CD4-positive, alpha-beta T cell treated with Interleukin-4 for 4 hours (primary cell): ENCODE measurements around the gene RPS14.

Experiments used
- DNase-seq: peaks from one replicate; pipeline ENCODE4 v3.0.0-alpha.2; 2020

Gene RPS14

GRCh38 chr5:150449517-150450339, at the start of gene RPS14:
Gene RPS14 (minus strand): TSS chr5:150449739. CDS start chr5:150447733, 2,006 bp downstream.
- DNase-seq: peak; percentile 93

DNA sequence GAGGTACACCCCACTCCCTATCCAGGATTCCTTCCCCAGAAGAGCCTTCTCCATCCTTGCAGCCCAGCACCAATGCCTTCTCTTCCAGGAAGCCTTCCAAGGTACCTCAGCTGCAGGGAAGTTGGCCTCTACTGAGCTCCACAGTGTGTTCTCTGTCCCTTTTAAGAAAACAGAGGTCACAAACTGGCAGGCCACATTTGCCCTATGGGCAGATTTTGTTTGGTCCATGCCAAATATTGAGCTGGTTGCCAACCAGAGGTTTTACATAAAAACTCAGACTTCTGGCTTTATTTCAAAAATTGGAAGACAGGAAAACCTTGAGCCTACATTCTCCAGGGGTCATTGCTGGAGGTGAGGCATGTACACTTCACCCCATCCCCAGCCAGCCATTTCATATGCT, 49.4 kb upstream of the RPS14 start:
- no peak for DNase-seq

DNA sequence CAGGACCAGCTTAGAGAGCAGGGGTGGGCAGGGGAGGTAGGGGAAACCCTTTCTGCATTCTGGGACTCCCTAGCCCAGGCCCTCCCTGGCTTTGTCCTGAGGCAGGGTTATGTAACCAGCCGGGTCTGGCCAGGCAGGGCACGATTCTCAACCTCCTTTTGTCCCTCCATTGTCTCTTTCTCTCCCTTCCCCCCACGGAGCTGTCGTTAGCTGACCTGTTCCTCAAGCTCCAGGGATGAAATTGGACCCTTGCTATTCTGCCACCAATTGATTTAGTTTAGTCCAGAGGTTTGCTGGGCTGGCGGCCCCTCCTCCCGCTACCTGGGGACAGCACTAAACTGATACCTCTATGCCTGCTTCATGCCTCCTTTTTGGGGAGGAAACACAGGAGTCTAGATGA, 49.0 kb upstream of the RPS14 start:
- no peak for DNase-seq

- DNase-seq: no peak
Measured at GRCh38 chr5:150497989-150498317, 48.4 kb upstream of the RPS14 start.

DNA sequence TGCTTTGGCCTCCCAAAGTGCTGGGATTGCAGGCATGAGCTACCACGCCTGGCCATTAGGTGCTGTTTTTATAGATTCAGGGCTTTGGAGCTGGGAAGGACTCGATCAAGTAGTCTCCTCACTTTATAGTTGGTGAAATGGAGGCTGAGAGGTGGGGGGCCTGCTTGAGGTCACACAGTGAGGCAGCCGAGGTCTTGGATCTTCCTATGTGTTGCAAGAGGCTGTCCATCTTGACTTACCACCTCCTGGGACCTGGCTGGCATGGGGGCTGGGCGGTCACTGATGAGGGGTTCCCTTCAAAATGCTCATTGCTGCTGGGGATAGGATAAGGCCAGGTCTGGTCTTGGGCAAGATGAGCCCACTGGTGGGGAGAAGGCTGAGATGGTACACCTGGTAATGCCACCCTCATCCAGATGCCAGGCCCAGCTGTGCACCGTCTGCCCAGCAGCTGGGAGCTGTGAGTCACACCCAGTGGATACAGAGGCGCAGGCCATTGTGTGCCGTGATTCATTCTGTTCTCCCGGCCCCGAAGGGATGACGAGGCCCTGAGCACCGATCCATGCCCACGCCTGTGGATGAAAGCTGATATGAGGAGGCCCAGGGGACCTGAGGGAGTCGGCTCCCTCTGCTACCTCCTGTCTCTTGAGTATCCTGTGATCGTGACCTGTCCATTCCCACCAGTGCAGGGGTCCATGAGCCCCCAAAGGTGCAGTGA, 47.9 kb upstream of the RPS14 start:
- DNase-seq: no peak

DNA sequence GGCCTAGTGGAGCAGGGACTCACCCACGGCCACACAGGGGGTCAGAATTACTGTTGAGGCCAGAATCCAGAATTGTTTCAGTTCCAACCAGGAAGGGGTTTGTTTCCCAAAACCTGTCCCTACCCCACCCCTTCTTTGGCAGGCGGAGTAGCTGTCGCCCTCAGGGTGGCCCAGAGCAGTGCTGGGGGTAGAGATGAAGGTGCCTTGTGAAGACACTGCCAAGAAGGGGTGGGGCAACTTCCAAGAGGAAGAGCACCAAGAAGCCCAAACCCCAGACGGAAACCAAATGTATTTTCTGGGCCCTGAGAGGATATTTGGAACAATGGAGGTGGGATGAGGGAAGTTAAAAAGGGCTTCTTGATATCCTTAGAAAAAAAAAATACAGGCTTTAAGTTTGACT, 47.0 kb upstream of the RPS14 start:
- DNase-seq: no peak

DNA sequence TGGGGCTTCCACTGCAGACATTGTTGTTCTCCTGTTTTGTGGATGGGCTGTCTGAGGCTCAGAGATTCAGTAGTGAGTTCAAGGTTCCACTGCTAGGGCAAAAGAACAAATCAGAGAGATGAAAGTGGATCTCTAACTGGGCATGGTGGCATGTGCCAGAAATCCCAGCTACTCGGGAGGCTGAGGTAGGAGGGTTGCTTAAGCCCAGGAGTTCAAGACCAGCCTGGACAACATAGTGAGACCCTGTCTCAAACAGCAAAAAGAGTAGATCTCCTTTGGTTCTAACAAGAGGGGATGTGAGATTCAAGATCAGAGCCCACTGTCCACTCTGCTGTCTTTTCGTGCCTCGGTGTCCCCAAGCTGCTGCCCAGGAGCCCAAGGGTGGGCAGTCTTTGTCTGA, 46.6 kb upstream of the RPS14 start:
- DNase-seq: no peak

GRCh38 chr5:150492621-150493020, 43.1 kb upstream of the RPS14 start:
- no peak for DNase-seq

DNA sequence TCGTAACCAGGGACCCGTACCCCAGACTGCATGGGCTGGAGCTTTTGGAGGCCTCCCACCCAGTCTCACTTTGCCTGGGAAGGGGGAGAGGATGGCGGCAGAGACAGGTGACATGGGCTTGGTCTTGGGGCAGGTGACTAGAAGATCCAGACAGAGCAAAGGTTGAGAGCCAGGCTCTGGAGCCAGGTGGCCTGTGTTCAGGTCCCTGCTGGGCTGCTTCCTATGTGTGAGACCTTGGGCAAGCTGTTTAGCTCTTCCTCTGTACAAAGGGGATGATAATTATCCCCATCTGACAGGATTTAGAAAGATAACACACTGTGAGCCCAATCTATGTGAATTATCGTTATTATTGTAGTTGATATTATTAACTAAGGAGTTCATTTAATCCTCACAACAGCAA, 42.3 kb upstream of the RPS14 start:
- DNase-seq: no peak

DNA sequence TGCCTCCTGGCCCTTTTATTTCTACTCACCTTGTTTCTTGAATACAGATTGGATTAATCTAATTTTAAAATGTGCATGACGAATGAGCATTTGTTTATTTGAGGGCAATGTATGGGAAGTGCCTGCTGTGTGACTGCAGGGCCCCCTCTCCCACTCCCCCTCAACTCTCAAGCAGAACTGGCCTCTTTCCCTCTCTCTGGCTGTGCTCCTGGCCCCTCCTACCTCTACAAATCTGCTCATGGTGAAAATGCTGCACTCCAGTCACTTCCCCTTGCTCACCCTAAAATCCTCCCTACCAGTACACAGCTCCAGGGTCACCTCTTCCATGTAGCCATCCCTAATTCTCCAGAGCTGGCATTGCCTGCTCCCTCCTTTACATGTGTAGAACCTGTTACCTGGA, 41.2 kb upstream of the RPS14 start:
- no peak for DNase-seq

DNA sequence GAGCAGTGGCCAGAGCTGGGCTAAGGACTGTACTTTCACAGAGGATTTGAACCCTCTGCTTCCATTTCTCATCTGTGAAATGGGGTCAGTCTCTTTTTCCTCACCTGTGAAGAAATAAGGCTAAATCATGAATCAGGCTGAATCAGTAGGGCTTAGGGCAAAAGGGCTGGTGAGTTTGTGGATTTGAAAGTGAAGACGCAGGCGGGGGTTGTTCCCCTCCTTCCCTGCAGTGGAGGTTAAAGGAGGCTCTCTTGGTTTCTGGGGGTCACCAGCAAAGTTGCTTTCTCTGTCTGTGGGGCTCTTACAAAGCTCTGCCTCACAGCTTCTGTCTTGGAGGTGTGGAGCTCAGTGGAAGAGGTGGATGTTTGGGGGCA, 40.7 kb upstream of the RPS14 start:
- DNase-seq: no peak

- DNase-seq: no peak
Measured at GRCh38 chr5:150489360-150490295, 40.1 kb upstream of the RPS14 start.

DNA sequence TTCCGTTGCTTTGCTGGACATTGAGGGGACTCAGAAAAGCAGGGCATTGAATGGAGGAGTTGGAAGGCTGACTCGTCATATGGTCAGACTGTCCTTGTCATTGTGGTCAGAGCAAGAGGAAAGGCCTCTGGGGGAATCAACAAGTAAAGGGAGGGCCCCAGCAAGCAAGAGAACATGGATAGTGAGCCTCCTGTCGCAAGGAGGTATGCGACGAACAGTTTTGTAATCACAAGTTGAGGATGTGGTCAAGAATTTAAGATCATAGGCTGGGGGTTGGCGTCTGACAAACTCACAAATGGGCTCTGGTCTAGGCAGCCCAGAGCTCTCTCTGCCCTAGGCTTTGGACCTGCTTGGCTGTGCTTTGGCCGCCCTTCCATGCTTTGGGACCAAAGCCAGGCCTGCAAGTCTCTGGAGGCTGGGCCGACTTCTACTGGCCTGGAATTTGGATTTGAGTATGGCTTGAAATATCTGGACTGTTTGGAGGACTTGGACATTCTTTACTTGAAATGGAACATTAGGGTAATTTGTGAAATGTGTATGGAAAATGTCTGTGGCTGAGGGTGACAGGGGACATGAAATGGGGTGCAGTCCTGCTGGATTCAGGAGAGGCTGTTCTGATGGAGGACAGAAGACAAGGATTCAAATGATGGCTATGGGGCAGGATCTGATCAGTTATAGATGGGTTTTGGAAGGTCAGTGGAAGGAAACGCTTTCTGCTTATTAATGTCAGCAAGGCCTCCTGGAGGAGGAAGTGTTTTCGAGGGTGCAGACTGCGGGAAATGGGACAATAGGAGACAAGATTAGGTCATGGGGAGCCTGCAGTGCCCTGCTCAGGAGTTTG, 39.2 kb upstream of the RPS14 start:
- peak; percentile 8 for DNase-seq

DNA sequence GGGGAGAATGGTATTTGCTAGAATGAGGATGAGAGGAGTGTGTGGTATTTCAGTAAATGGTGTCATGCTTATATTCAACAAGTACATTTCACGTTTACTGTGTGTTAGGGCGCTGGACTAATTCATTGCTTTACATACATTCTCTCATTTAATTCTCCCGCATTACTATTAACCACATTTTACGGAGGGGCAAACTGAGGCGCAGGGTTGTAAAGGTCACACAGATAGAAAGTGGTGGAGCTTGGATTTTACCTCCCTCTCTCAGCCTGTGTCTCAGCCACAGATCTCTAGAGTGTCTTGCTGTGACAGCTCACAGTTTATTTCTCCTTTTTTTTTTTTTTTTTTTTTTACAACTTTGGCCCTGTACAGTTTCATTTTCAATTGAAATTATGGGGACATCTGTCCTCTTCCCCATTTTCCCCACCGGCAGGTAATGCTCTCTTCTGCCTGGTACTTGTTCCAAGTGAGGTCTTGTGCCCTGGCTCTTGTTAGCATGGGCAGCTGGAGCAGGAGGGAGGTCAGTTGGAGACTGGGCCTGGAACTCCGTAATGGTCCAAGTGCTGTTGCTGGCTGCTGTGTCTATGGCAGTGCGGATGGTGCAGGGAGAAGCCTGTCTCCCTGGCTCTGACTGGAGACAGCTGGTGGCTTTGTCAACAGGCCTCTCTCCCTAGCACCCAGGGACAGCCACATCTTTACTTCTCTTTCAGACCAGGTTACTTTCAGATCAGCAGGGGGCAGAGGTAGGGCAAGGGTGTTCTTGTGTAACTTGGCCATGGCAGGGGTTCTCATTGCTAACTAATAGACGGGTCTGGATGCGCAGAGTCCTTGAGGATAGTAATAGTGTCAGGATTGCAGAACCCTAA, 37.9 kb upstream of the RPS14 start:
- DNase-seq: no peak

GRCh38 chr5:150486402-150487198, 37.1 kb upstream of the RPS14 start:
- no peak for DNase-seq

DNA sequence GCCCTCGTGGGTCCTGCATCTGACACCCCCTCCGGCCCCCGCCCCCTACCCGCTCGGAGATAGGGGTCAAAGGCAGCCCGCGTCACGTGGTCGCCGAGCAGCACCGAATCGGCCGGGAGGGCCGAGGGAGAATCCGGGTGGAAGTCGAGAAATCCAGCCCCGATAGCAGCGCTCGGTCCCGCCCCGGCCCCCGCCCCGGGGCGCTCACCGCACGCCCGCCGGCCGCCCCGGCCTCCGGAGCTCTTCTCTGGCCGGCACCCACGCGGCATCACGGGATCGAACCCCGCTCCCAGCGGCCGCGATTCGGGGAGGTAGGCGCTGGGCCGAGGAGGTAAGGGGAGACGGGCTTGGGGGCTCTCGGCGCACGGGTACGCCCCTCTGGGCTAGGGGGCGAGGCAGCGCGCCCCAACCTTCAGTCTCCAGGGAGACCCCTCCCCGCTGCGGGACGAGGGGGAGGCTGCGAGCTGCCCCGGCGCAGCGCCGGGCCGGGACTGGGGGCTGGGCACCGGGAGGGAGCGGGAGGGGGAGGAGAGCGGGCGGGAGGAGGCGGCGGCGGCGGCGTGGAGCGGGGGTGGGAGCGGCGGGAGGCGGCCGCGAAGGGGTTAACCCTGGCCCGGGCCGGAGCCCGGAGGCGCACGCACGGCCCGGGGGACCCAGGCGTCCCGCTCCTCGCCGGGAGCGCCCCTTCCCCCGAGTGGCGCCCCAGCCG, 36.3 kb upstream of the RPS14 start:
- DNase-seq: no peak

DNA sequence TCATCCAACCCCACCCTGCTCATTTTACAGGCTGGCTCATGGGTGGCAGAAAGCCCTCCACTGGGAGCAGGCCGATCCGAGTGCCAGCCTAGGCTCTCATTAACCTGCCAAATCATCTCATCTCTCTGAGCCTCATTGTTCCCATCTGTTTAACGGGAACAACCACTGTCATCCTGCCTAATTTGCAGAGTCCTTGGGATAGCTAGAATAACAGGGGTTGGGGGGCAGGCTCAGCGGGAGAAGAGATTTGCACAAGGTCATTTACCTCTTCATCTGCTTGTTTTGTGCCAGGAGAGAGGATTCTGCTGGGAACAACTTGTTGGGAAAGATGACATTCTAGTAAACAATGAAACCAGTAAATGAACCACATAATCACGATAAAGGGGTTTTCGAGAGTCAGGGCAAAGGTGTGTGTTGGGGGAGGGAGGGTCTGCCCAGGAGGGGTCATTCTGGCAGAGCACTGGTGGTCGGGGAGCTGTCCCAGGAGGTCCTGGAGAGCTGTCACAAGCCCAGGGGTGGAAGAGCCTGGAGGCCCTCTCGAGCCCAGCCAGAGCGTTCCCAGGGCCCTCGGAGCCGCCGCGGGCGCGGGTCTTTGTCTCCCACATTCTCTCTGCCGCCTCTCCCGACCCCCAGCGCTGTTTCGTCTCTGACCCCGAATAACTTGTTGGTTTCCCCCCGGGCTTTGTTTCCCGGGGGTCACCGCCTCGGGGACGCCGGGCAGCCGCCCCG, 35.6 kb upstream of the RPS14 start:
- no peak for DNase-seq

DNA sequence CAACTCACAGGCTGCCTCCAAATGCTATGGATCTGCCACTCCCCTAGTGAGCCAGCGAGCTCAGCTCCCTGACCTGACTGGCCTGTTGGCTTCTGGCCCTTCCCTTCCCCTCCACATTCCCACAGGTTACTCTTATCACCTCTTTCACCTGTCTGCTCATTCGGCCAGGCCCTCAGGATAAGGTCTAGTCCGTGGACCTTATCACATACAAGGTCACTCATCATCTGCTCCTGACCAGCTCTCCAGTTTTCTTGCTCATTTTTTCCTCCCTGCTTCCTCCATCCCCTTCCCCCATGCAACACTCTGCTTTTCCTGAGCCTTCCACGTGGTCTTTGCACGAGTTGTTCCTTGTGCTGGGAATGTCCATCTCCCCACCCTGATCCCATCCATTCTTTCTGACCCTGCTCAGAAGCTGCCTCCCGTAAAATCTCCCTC, 32.5 kb upstream of the RPS14 start:
- no peak for DNase-seq

- no peak for DNase-seq
Measured at GRCh38 chr5:150481708-150481965, 32.1 kb upstream of the RPS14 start.

DNA sequence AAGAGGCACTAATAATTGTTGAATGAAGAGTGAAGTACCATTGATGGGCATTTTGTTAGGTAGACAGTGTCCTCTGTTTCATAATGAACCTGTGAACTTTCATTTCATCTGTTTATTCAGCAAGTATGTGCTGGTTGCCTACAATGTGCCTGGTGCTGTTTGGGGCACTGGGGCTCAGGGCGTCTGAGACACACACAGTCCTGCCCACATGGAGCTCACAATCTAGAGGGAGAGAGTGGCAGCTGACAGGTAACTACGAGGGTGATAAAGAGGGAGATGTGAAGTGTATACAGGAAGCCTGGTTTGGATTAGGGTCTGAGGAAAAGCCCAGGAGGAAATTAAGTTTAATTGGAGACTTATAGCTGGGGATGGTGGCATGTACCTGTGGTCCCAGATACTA, 29.9 kb upstream of the RPS14 start:
- DNase-seq: no peak
